Loucy (cell line): ENCODE data around the gene HHLA2.
"Not testable (repeated sequence)": the region's sequence is repeated elsewhere in the genome, so short reads cannot be mapped to it uniquely, and the experiment has no call there.

Experiments used
- H2AFZ ChIP-seq: fragments of 200-600 bp; sonication (generic); 2 replicates; pipeline ENCODE4 v1.6.0; 2016; ENCODE audit warnings: antibody characterized with exemption, mild to moderate bottlenecking, low read length, moderate library complexity
- H3F3A ChIP-seq: fragments of 200-600 bp; 2 replicates; pipeline ENCODE4 v1.6.0; 2016; ENCODE audit warnings: antibody characterized with exemption, low read depth, mild to moderate bottlenecking
- H3K27me3 ChIP-seq: fragments of 200-600 bp; sonication (generic); 2 replicates; pipeline ENCODE4 v1.6.1; 2014; ENCODE audit warnings: low read length, mild to moderate bottlenecking; ENCODE audit not compliant: insufficient read depth, poor library complexity, severe bottlenecking
- H3K36me3 ChIP-seq: fragments of 200-600 bp; sonication (generic); 2 replicates; pipeline ENCODE4 v1.6.1; 2016; ENCODE audit warnings: low read length; ENCODE audit not compliant: insufficient read depth
- H3K4me1 ChIP-seq: fragments of 200-600 bp; sonication (generic); 2 replicates; pipeline ENCODE4 v1.5.1; 2014; ENCODE audit warnings: low read length, mild to moderate bottlenecking; ENCODE audit not compliant: insufficient read depth, poor library complexity, severe bottlenecking
- H3K4me2 ChIP-seq: fragments of 200-600 bp; sonication (generic); 2 replicates; pipeline ENCODE4 v1.6.0; 2014; ENCODE audit warnings: antibody characterized with exemption, low read length, low read depth, mild to moderate bottlenecking; ENCODE audit not compliant: poor library complexity, severe bottlenecking
- H3K4me3 ChIP-seq: fragments of 200-600 bp; sonication (generic); 2 replicates; pipeline ENCODE4 v1.5.1; 2014; ENCODE audit warnings: low read length, mild to moderate bottlenecking, mixed read lengths; ENCODE audit not compliant: poor library complexity, severe bottlenecking
- H3K79me2 ChIP-seq: fragments of 200-600 bp; sonication (generic); 2 replicates; pipeline ENCODE4 v1.6.1; 2014; ENCODE audit warnings: low read length; ENCODE audit not compliant: insufficient read depth
- H3K9ac ChIP-seq: fragments of 200-600 bp; sonication (generic); 2 replicates; pipeline ENCODE4 v1.6.0; 2014; ENCODE audit warnings: mild to moderate bottlenecking, low read depth, low read length, moderate library complexity; ENCODE audit not compliant: poor library complexity, severe bottlenecking
- H3K9me2 ChIP-seq: fragments of 200-600 bp; sonication (generic); replicated peaks from 2 replicates; pipeline ENCODE4 v1.6.1; 2016; ENCODE audit warnings: low read depth, low read length, mixed read lengths
- H3K9me3 ChIP-seq: fragments of 200-600 bp; sonication (generic); 2 replicates; pipeline ENCODE4 v1.6.1; 2014; ENCODE audit warnings: mild to moderate bottlenecking, antibody characterized with exemption, low read length, low read depth; ENCODE audit not compliant: insufficient read depth
- H4K20me1 ChIP-seq: fragments of 200-600 bp; sonication (generic); 2 replicates; pipeline ENCODE4 v1.6.0; 2014; ENCODE audit warnings: antibody characterized with exemption, low read length, mild to moderate bottlenecking; ENCODE audit not compliant: insufficient read depth, poor library complexity, severe bottlenecking
- EZH2phosphoT487 ChIP-seq: fragments of 200-600 bp; IDR thresholded peaks from 2 replicates; pipeline ENCODE4 v1.6.1; 2018; ENCODE audit warnings: antibody characterized with exemption, mild to moderate bottlenecking, moderate library complexity, borderline replicate concordance
- TF ChIP-seq, protein P1 (sequence below): fragments of 200-600 bp; sonication (generic); conservative IDR thresholded peaks from 2 replicates; pipeline ENCODE4 v1.5.1; 2014; ENCODE audit warnings: mild to moderate bottlenecking, antibody characterized with exemption, low read length

Gene HHLA2

DNA sequence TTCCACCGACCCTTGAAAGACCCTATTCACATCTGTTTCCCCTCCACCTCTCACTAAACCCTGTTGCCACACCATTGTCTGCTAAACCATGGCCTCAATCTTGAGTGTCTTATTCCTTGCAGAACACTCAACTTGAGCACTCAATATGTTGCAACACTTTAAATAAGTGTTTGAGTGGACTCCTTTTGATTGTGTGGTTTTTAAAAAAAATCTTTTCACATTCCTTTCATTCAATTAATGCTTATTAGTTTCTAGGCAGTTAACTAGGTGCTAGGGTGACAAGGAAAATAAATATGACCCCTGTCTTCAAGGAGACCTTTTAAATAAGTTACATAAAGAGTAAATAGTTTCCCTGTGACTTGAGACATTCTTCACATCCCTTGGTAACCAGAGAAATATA, 13.3 kb upstream of the HHLA2 start:
- H3K4me3 ChIP-seq = no peak overlapping the region
- no peaks in the 10 kb centered on the region for H3K4me1 ChIP-seq
- H3K9me3 ChIP-seq = peaks cover 19% of the 10 kb centered on the region
- H3K79me2 ChIP-seq = no peaks in the 10 kb centered on the region
- no peak overlapping the region for H3K4me2 ChIP-seq
- no peaks in the 10 kb centered on the region for H3K27me3 ChIP-seq
- H3F3A ChIP-seq = no peaks in the 10 kb centered on the region
- no peaks in the 10 kb centered on the region for H3K9me2 ChIP-seq
- no peak overlapping the region for H3K9ac ChIP-seq
- no peak overlapping the region for H2AFZ ChIP-seq
- no peak for TF ChIP-seq EZH2phosphoT487
- H3K36me3 ChIP-seq = no peaks in the 10 kb centered on the region
- H4K20me1 ChIP-seq = no peaks in the 10 kb centered on the region

DNA sequence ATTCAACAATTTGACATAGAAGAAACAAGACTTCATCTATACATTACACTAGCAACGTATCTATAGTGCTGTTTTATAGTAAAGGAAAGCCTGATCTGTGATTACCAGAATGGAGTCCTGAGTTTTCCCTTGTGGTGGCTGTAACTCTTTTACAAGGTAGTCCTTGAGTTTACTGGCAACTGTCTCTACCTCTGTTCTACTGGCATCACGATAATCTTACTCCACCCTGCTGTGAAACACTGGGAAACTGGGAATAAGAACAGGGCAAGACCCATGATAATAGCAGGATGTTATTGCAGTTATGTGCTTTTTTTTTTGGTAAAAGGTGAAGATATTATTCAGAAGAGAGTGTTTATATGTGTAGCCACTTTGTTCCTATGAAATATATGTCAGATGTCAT, 12.4 kb upstream of the HHLA2 start:
- Histone ChIP-seq H3K9ac (no peak overlapping the region), H3K36me3 (no peaks in the 10 kb centered on the region), H3K4me2 (no peak overlapping the region), H2AFZ (no peak overlapping the region), H3F3A (no peaks in the 10 kb centered on the region), H3K27me3 (no peaks in the 10 kb centered on the region), H3K79me2 (no peaks in the 10 kb centered on the region), H3K9me3 (peaks cover 10% of the 10 kb centered on the region), H4K20me1 (no peaks in the 10 kb centered on the region), H3K4me3 (no peak overlapping the region), H3K4me1 (no peaks in the 10 kb centered on the region), H3K9me2 (no peaks in the 10 kb centered on the region)
- TF ChIP-seq EZH2phosphoT487 = no peak
- TF ChIP-seq, protein P1, sequence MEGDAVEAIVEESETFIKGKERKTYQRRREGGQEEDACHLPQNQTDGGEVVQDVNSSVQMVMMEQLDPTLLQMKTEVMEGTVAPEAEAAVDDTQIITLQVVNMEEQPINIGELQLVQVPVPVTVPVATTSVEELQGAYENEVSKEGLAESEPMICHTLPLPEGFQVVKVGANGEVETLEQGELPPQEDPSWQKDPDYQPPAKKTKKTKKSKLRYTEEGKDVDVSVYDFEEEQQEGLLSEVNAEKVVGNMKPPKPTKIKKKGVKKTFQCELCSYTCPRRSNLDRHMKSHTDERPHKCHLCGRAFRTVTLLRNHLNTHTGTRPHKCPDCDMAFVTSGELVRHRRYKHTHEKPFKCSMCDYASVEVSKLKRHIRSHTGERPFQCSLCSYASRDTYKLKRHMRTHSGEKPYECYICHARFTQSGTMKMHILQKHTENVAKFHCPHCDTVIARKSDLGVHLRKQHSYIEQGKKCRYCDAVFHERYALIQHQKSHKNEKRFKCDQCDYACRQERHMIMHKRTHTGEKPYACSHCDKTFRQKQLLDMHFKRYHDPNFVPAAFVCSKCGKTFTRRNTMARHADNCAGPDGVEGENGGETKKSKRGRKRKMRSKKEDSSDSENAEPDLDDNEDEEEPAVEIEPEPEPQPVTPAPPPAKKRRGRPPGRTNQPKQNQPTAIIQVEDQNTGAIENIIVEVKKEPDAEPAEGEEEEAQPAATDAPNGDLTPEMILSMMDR = no peak

DNA sequence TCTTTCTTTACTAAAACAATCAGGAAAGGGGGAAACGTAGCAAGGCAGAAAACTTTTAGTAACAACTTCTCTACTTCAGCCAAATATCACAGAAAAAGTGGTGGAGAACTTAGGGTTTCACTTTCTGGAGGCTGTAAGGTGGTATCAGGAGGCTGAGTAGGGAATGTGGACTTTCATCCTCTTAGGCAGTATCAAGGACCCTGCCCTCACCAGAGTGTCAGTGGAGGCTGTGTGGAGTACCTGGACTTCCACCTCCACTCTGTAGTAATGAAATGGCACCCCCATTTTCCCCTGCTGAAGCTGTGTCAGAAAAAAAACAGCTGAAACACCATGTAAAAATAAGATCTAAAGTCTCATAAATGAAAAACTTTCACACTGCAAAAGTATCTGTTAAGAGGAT, 11.2 kb upstream of the HHLA2 start:
- no peaks in the 10 kb centered on the region for H4K20me1 ChIP-seq
- H3K36me3 ChIP-seq = no peaks in the 10 kb centered on the region

DNA sequence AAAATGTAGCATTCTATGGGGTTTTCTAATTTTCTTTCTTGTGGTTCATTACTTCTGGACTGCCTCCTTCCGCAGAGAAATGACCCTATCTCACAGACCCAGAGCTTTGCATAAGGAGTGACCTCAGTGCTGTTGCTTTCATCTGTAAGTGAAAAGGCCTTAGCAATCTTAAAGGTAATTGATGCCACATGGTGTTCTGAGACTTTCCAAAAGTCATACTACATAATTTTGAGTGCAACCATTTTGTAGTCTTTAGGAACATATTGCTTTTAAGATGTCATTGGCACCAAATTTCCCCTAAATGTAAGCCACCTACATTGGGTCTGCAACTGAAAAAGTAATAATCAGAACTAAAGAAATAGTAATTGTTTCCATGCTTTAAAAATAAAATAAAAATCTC, 9.2 kb upstream of the HHLA2 start:
- Histone ChIP-seq H3K9ac (no peak overlapping the region), H3K27me3 (no peaks in the 10 kb centered on the region), H4K20me1 (no peaks in the 10 kb centered on the region), H3K9me3 (no peaks in the 10 kb centered on the region; the same call in 1 of the 2 replicates), H3K36me3 (no peaks in the 10 kb centered on the region), H3K4me3 (no peak overlapping the region), H3K79me2 (no peaks in the 10 kb centered on the region), H3K9me2 (no peaks in the 10 kb centered on the region), H3F3A (no peaks in the 10 kb centered on the region), H3K4me1 (no peaks in the 10 kb centered on the region), H3K4me2 (no peak overlapping the region), H2AFZ (peak overlapping the region; percentile 38; the same call in 1 of the 2 replicates)
- no peak for TF ChIP-seq EZH2phosphoT487
- TF ChIP-seq, protein P1 = no peak

More for the DNA sequence above, 11.2 kb upstream of the HHLA2 start:
- TF ChIP-seq, protein P1 = no peak
- TF ChIP-seq EZH2phosphoT487 = no peak
- H3K4me1 ChIP-seq = no peaks in the 10 kb centered on the region
- H3F3A ChIP-seq = no peaks in the 10 kb centered on the region
- no peak overlapping the region for H3K9ac ChIP-seq
- H3K4me3 ChIP-seq = no peak overlapping the region
- no peaks in the 10 kb centered on the region for H3K9me2 ChIP-seq
- no peaks in the 10 kb centered on the region for H3K27me3 ChIP-seq
- H3K79me2 ChIP-seq = no peaks in the 10 kb centered on the region
- H2AFZ ChIP-seq = no peak overlapping the region
- H3K9me3 ChIP-seq = no peaks in the 10 kb centered on the region; the same call in 1 of the 2 replicates
- H3K4me2 ChIP-seq = no peak overlapping the region

DNA sequence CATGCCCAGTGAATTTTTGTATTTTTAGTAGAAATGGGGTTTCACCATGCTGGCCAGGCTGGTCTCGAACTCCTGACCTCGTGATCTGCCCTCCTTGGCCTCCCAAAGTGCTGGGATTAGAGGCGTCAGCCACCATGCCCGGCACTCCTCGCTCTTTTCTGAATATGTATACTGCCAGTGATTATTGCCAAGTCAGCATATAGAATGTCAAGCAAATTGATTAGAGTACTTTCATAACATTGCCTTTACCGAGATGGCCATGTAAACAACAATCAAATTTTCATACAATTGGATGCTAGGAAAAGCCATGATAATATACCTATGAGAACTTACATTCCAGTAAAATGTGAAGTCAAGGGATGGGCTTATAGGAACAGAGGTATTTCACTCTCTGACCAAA, 8.2 kb upstream of the HHLA2 start:
- not testable (repeated sequence) for H3F3A ChIP-seq, H3K79me2 ChIP-seq, H3K4me1 ChIP-seq, H3K27me3 ChIP-seq, H3K9me3 ChIP-seq, H2AFZ ChIP-seq, H3K4me2 ChIP-seq, H3K9me2 ChIP-seq, H3K4me3 ChIP-seq, H3K36me3 ChIP-seq, H3K9ac ChIP-seq, H4K20me1 ChIP-seq
